ENCODE measurements around the gene ZFPM1.

GRCh38 chr16:88473666-88474534 is 20.8 kb downstream of the ZFPM1 start:
- TF ChIP-seq EP300 (IDR thresholded peaks at IDR 0.05) (no peak), CTCF (IDR thresholded peaks at IDR 0.05) (no peak), POLR2AphosphoS5 (IDR thresholded peaks at IDR 0.05) (no peak)

Measured in suprapubic skin (tissue), 4 donors.